Natural killer cell (primary cell): ENCODE data around the gene MAMDC4. TPM values are rescaled to one million over a fixed set of nuclear protein-coding genes. Genes with fewer than 3 reads are reported as not detected.
"Not testable (repeated sequence)": the region's sequence is repeated elsewhere in the genome, so short reads cannot be mapped to it uniquely, and the experiment has no call there.

Experiments used
- ATAC-seq, 3 donors: fragments of 150-1000 bp in 2 of 3; fragments of 200-7000 bp in 1 of 3; cut with Tn5 transposase; 1 replicate in 1 of 3; 2 replicates in 2 of 3; pipeline ENCODE4 v1.10.0; 2021; ENCODE audit warnings: mild to moderate bottlenecking in 2 of 3, moderate library complexity in 2 of 3
- DNase-seq, 2 donors: peaks; one replicate each; pipeline versions ENCODE4 v3.0.0 to v3.0.0-alpha.2; 2013 to 2021; ENCODE audit warnings: mixed read lengths in 1 of 2
- H3K27ac ChIP-seq: one replicate; pipeline ENCODE4 v1.5.1; 2013; ENCODE audit warnings: mild to moderate bottlenecking, low read length
- H3K27me3 ChIP-seq: one replicate; pipeline ENCODE4 v1.6.1; 2013; ENCODE audit warnings: low read length; ENCODE audit not compliant: control insufficient read depth, insufficient read depth
- H3K36me3 ChIP-seq: one replicate; pipeline ENCODE4 v1.6.1; 2013; ENCODE audit warnings: low read length; ENCODE audit not compliant: control insufficient read depth, insufficient read depth
- H3K4me1 ChIP-seq: one replicate; pipeline ENCODE4 v1.6.1; 2013; ENCODE audit warnings: low read length; ENCODE audit not compliant: control insufficient read depth, insufficient read depth
- H3K4me3 ChIP-seq: one replicate; pipeline ENCODE4 v1.5.1; 2013; ENCODE audit warnings: low read length
- H3K9me3 ChIP-seq: one replicate; pipeline ENCODE4 v1.6.1; 2013; ENCODE audit warnings: low read length; ENCODE audit not compliant: control insufficient read depth, insufficient read depth
- H3K27ac Mint-ChIP-seq, 2 donors: one replicate each; pipeline ENCODE4 v1.8.0; 2022; ENCODE audit warnings: mild to moderate bottlenecking in 2 of 2, mixed read lengths in 2 of 2, moderate library complexity in 1 of 2
- H3K27me3 Mint-ChIP-seq, 2 donors: one replicate each; pipeline ENCODE4 v1.8.0; 2022; ENCODE audit warnings: low read depth in 2 of 2, mixed read lengths in 2 of 2
- H3K36me3 Mint-ChIP-seq: one replicate; pipeline ENCODE4 v1.8.0; 2022; ENCODE audit warnings: mixed read lengths
- H3K4me1 Mint-ChIP-seq, 2 donors: one replicate each; pipeline ENCODE4 v1.8.0; 2022; ENCODE audit warnings: mixed read lengths in 2 of 2
- H3K4me3 Mint-ChIP-seq: one replicate; pipeline ENCODE4 v1.8.0; 2022; ENCODE audit warnings: mild to moderate bottlenecking, moderate library complexity, mixed read lengths
- H3K9me3 Mint-ChIP-seq, 2 donors: one replicate each; pipeline ENCODE4 v1.8.0; 2022; ENCODE audit warnings: mixed read lengths in 2 of 2
- CTCF ChIP-seq: fragments of 200-600 bp; IDR thresholded peaks from one replicate; pipeline ENCODE4 v1.8.0; 2022; ENCODE audit warnings: antibody characterized with exemption
- WGBS: methylation state at CpG from one replicate; pipeline ENCODE4 v1.1.7; 2013; ENCODE audit warnings: missing lambda C conversion rate; ENCODE audit not compliant: insufficient coverage; 5-methylcytosine and 5-hydroxymethylcytosine counted together
- intact Hi-C: fragments of 100-400 bp; cut with micrococcal nuclease; formaldehyde crosslinking; loops from one replicate; pipeline ENCODE4 v1.14.2; 2022
- total RNA-seq, 4 donors: library from RNA; stranded (reverse); fragments of 120-200 nt in 1 of 4; gene quantifications; one replicate each; pipeline versions ENCODE4 v1.2.3 to v1.2.4, GENCODE V29; 2013 to 2022

The MAMDC4 gene
- total RNA-seq, 3 donors from 2014 or later (not counting 1 experiment from before 2014, with no cell fraction given): 4.6 to 6.5 (median 5.8) TPM

DNA sequence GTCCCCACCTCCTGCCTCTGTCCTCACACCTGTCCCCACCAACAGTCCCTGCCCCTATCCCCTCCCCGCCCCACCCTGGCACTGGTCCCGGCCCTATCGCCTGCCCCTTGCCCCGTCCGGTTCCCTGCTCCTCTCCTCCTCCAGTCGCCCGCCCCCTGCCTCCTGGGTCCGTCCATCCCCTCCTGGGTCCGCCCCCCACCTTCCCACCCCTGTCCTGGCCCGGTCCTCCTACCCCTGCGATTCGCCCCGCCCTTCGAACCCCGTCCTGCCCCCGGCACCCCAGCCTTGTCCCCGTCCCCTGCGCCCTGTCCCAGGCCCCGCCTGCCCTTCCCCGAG lies 13.6 kb downstream of the MAMDC4 start:
- Histone ChIP-seq H3K4me1 (peaks cover 23% of the 10 kb centered on the region), H3K27ac (peak overlapping the region; percentile 62), H3K36me3 (peaks cover 27% of the 10 kb centered on the region), H3K4me3 (peak overlapping the region; percentile 48), H3K9me3 (no peaks in the 10 kb centered on the region), H3K27me3 (no peaks in the 10 kb centered on the region)
- ATAC-seq (peak in 1 of 3 donors; percentile 6), DNase-seq (peak in 1 of 2 donors; percentile 22)
- Mint-ChIP-seq H3K27ac (peak overlapping the region; percentile 84 to 88), H3K36me3 (no peaks in the 10 kb centered on the region), H3K4me3 (peak overlapping the region; percentile 92), H3K4me1 (peaks cover 12 to 16% of the 10 kb centered on the region in 2 donors), H3K9me3 (no peaks in the 10 kb centered on the region), H3K27me3 (no peaks in the 10 kb centered on the region)
- no peak for TF ChIP-seq CTCF
- intact Hi-C loops: loop anchor here (1.0 kb wide), 1 partner anchor 17 kb away; no protein-coding TSS in a partner anchor
- under 1% methylated on average over 20 of the region's 20 CpGs for WGBS

GRCh38 chr9:136866898-136867421 lies 14.8 kb downstream of the MAMDC4 start:
- Mint-ChIP-seq H3K27ac (peak overlapping the region; percentile 84 to 88), H3K4me3 (peak overlapping the region; percentile 84), H3K4me1 (peaks cover 12 to 16% of the 10 kb centered on the region in 2 donors)
- peak overlapping the region; percentile 43 for H3K4me3 ChIP-seq
- ATAC-seq, H3K27me3 ChIP-seq, DNase-seq, H3K9me3 Mint-ChIP-seq, H3K36me3 Mint-ChIP-seq, H3K9me3 ChIP-seq, H3K27me3 Mint-ChIP-seq: not testable (repeated sequence)
- 90% methylated on average over 26 of the region's 29 CpGs for WGBS
- H3K27ac ChIP-seq: peak overlapping the region; percentile 61
- intact Hi-C loops: loop anchor here (1.0 kb wide), 1 partner anchor 15 kb away; no protein-coding TSS in a partner anchor
- peaks cover 23% of the 10 kb centered on the region for H3K4me1 ChIP-seq
- peaks cover 22% of the 10 kb centered on the region for H3K36me3 ChIP-seq

DNA sequence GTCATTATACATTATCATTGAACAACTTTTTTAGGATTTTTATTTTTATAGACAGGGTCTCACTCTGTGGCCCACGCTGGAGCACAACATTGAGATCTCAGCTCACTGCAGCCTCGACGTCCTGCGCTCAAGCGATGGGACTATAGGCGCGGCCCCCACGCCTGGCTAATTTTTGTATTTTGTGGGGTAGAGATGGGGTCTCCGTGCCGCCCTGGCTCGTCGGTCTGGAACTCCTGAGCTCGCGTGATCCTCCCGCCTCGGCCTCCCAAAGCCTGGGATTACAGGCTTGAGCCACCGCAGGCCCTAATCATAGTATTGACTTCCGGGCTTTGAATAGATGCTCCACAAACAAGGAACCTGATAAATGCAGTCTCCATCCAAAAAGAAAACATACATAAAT lies 15.3 kb downstream of the MAMDC4 start:
- H3K9me3 ChIP-seq: no peaks in the 10 kb centered on the region
- Mint-ChIP-seq H3K36me3 (no peaks in the 10 kb centered on the region), H3K4me1 (peaks cover 12 to 16% of the 10 kb centered on the region in 2 donors), H3K4me3 (peak overlapping the region; percentile 59), H3K27me3 (no peaks in the 10 kb centered on the region), H3K9me3 (no peaks in the 10 kb centered on the region), H3K27ac (no peak overlapping the region)
- WGBS: 97% methylated on average over 18 of the region's 18 CpGs
- H3K4me1 ChIP-seq: peaks cover 23% of the 10 kb centered on the region
- DNase-seq: no peak
- H3K4me3 ChIP-seq: no peak overlapping the region
- ATAC-seq: no peak
- intact Hi-C loops: no loop called here
- no peak for TF ChIP-seq CTCF
- peaks cover 18% of the 10 kb centered on the region for H3K36me3 ChIP-seq
- no peaks in the 10 kb centered on the region for H3K27me3 ChIP-seq
- no peak overlapping the region for H3K27ac ChIP-seq

DNA sequence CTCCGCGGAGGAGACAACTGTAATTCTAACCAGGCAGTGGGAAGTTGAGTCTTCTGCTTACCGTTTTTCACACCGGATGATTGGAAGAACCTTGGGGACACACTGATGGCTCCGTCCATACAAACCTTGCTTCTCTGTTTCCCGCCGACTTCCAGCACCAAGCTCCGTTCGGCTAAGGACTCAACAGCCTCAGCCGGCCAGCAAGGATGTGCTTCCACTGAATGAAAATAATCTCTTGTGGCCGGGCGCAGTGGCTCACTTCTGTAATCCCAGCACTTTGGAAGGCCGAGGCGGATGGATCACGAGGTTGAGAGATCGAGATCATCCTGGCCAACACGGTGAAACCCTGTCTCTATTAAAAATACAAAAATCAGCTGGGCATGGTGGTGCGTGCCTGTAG lies 15.8 kb downstream of the MAMDC4 start:
- peaks cover 12 to 16% of the 10 kb centered on the region in 2 donors for H3K4me1 Mint-ChIP-seq
- TF ChIP-seq CTCF: no peak
- no peak overlapping the region for H3K4me3 ChIP-seq
- peak overlapping the region; percentile 59 for H3K4me3 Mint-ChIP-seq
- H3K4me1 ChIP-seq: peaks cover 23% of the 10 kb centered on the region
- peaks cover 14% of the 10 kb centered on the region for H3K36me3 ChIP-seq
- no peak for DNase-seq
- intact Hi-C loops: no loop called here
- no peak overlapping the region for H3K27ac Mint-ChIP-seq
- no peak for ATAC-seq
- no peaks in the 10 kb centered on the region for H3K27me3 Mint-ChIP-seq
- H3K9me3 Mint-ChIP-seq: no peaks in the 10 kb centered on the region
- H3K27me3 ChIP-seq: no peaks in the 10 kb centered on the region
- H3K27ac ChIP-seq: no peak overlapping the region
- WGBS: 97% methylated on average over 18 of the region's 18 CpGs
- H3K36me3 Mint-ChIP-seq: no peaks in the 10 kb centered on the region
- no peaks in the 10 kb centered on the region for H3K9me3 ChIP-seq
